HepG2 (cell line): ENCODE measurements around the gene CCT7. TPM values are rescaled to one million over a fixed set of nuclear protein-coding genes. Genes with fewer than 3 reads are reported as not detected.

Experiments
- ATAC-seq: fragments of 200-7000 bp; cut with Tn5 transposase; 3 replicates; pipeline ENCODE4 v1.9.1; 2020; ENCODE audit warnings: mild to moderate bottlenecking, moderate library complexity
- BruUV-seq: library from RNA; stranded (reverse); fragments of 400-500 nt; replicated peaks from 2 replicates; lab custom pipeline; 2021; lab: Mats Ljungman, UMichigan
- CTCF ChIA-PET: fragments of 300-600 bp; formaldehyde crosslinking; extraction: SDS; loops from one replicate; lab custom pipeline; 2021; ENCODE audit warnings: low total read pairs, inconsistent platforms, low intra/inter-chr PET ratio; lab: Yijun Ruan, JAX
- POLR2A ChIA-PET: fragments of 350-600 bp; sonication (Branson Sonifier 250); formaldehyde crosslinking; loops from one replicate; lab custom pipeline; 2020; ENCODE audit warnings: antibody characterized with exemption, inconsistent platforms; lab: Yijun Ruan, JAX
- DNase-seq: peaks from one replicate; pipeline ENCODE4 v3.0.0-alpha.2; 2015; ENCODE audit warnings: low spot score
- FAIRE-seq: peaks from 3 replicates; lab custom pipeline; 2011; peaks lifted over from hg19 to GRCh38; lab: Jason Lieb, UNC
- H2AFZ ChIP-seq: one replicate; pipeline ENCODE4 v1.6.1; 2011; ENCODE audit warnings: low read length, inconsistent platforms
- H3K27ac ChIP-seq: fragments of 300-600 bp; 3 replicates; pipeline ENCODE4 v1.8.0; 2011; ENCODE audit warnings: mixed run types, mild to moderate bottlenecking, mixed read lengths, low read length, inconsistent platforms; ENCODE audit not compliant: insufficient read depth; ENCODE audit errors: extremely low read length
- H3K27me3 ChIP-seq, 2 experiments: fragments of 200-600 bp in 1 of 2; 2 replicates in 1 of 2; 3 replicates in 1 of 2; pipeline versions ENCODE4 v1.6.0 to v1.8.0; 2011; ENCODE audit warnings: low read length in 2 of 2, mild to moderate bottlenecking in 2 of 2, moderate library complexity in 2 of 2, inconsistent platforms in 1 of 2; ENCODE audit not compliant: insufficient read depth in 2 of 2, control insufficient read depth in 1 of 2
- H3K36me3 ChIP-seq, 2 experiments: fragments of 200-600 bp in 1 of 2; replicated peaks in 1 of 2; 2 replicates in 1 of 2; 3 replicates in 1 of 2; pipeline versions ENCODE4 v1.5.1 to v1.8.0; 2011; ENCODE audit warnings: low read length in 2 of 2, inconsistent platforms in 1 of 2; ENCODE audit not compliant: insufficient read depth in 2 of 2, control insufficient read depth in 1 of 2
- H3K4me1 ChIP-seq: 2 replicates; pipeline ENCODE4 v1.5.1; 2012; ENCODE audit warnings: low read length, inconsistent platforms; ENCODE audit not compliant: insufficient read depth
- H3K4me2 ChIP-seq: 2 replicates; pipeline ENCODE4 v1.6.0; 2011; ENCODE audit warnings: low read depth, low read length, inconsistent platforms
- H3K4me3 ChIP-seq, 3 experiments: fragments of 200-600 bp in 1 of 3; sonication (generic), shearing (Covaris generic) in 1 of 3; replicated peaks in 1 of 3; 2 replicates each; pipeline ENCODE4 v1.5.1; 2011 to 2016; ENCODE audit warnings: low read length in 3 of 3, inconsistent platforms in 2 of 3, low read depth in 2 of 3, mild to moderate bottlenecking in 2 of 3, control low read depth in 1 of 3, mixed read lengths in 1 of 3; ENCODE audit not compliant: insufficient read depth in 1 of 3
- H3K79me2 ChIP-seq: one replicate; pipeline ENCODE4 v1.6.1; 2011; ENCODE audit warnings: low read length, inconsistent platforms; ENCODE audit not compliant: insufficient read depth
- H3K9ac ChIP-seq: 2 replicates; pipeline ENCODE4 v1.6.0; 2011; ENCODE audit warnings: mild to moderate bottlenecking, low read depth, low read length, inconsistent platforms; ENCODE audit not compliant: insufficient read depth
- H3K9me3 ChIP-seq: 2 replicates; pipeline ENCODE4 v1.5.1; 2012; ENCODE audit warnings: mild to moderate bottlenecking, low read length
- H4K20me1 ChIP-seq: 2 replicates; pipeline ENCODE4 v1.6.0; 2011; ENCODE audit warnings: inconsistent platforms, mild to moderate bottlenecking, low read length, moderate library complexity; ENCODE audit not compliant: insufficient read depth
- CCDC6 ChIP-seq: sonication (generic); formaldehyde crosslinking; IDR thresholded peaks from 2 replicates; pipeline ENCODE4 v1.8.1; 2022; ENCODE audit warnings: mild to moderate bottlenecking, missing genetic modification reagents, moderate library complexity
- DDIT3 ChIP-seq: sonication (generic); formaldehyde crosslinking; IDR thresholded peaks from 2 replicates; pipeline ENCODE4 v1.4.0; 2020; ENCODE audit warnings: mild to moderate bottlenecking, missing genetic modification reagents
- EP300 ChIP-seq, 3 experiments: sonication (generic) in 1 of 3; formaldehyde crosslinking in 1 of 3; IDR thresholded peaks; 2 replicates each; pipeline versions ENCODE4 v1.5.1 to v1.6.1; 2011 to 2020; ENCODE audit warnings: low read depth in 2 of 3, low read length in 2 of 3, borderline replicate concordance in 1 of 3, improper control_type of control experiment in 1 of 3, mild to moderate bottlenecking in 1 of 3, missing genetic modification reagents in 1 of 3, moderate library complexity in 1 of 3
- FOXK2 ChIP-seq: fragments of 450-650 bp; IDR thresholded peaks from 2 replicates; pipeline ENCODE4 v1.6.1; 2016
- KLF15 ChIP-seq: sonication (generic); formaldehyde crosslinking; IDR thresholded peaks from 2 replicates; pipeline ENCODE4 v1.8.1; 2023; ENCODE audit warnings: borderline replicate concordance, mild to moderate bottlenecking, inconsistent platforms, missing genetic modification reagents, mixed read lengths
- KLF6 ChIP-seq: IDR thresholded peaks from 2 replicates; pipeline ENCODE4 v1.8.0; 2016; ENCODE audit warnings: missing biosample characterization, missing genetic modification reagents
- NAIF1 ChIP-seq: sonication (generic); formaldehyde crosslinking; IDR thresholded peaks from 2 replicates; pipeline ENCODE4 v1.5.0; 2020; ENCODE audit warnings: mild to moderate bottlenecking, missing genetic modification reagents, borderline replicate concordance
- PLSCR1 ChIP-seq: sonication (generic); formaldehyde crosslinking; IDR thresholded peaks from 2 replicates; pipeline ENCODE4 v1.5.0; 2020; ENCODE audit warnings: missing genetic modification reagents, mild to moderate bottlenecking, borderline replicate concordance
- SMAD9 ChIP-seq: sonication (generic); formaldehyde crosslinking; IDR thresholded peaks from 2 replicates; pipeline ENCODE4 v1.5.1; 2020; ENCODE audit warnings: mild to moderate bottlenecking, missing genetic modification reagents
- ZFP41 ChIP-seq: sonication (generic); formaldehyde crosslinking; IDR thresholded peaks from 2 replicates; pipeline ENCODE4 v1.4.0; 2020; ENCODE audit warnings: mild to moderate bottlenecking, missing genetic modification reagents, borderline replicate concordance
- ZNF160 ChIP-seq: sonication (generic); formaldehyde crosslinking; IDR thresholded peaks from 2 replicates; pipeline ENCODE4 v1.8.0; 2022; ENCODE audit warnings: mild to moderate bottlenecking, inconsistent platforms, missing genetic modification reagents
- ZNF343 ChIP-seq: sonication (generic); formaldehyde crosslinking; IDR thresholded peaks from 2 replicates; pipeline ENCODE4 v1.4.0; 2020; ENCODE audit warnings: mild to moderate bottlenecking, missing genetic modification reagents
- ZNF446 ChIP-seq: sonication (generic); formaldehyde crosslinking; IDR thresholded peaks from 2 replicates; pipeline ENCODE4 v1.5.0; 2020; ENCODE audit warnings: mild to moderate bottlenecking, missing genetic modification reagents
- ZNF576 ChIP-seq: sonication (generic); formaldehyde crosslinking; IDR thresholded peaks from 2 replicates; pipeline ENCODE4 v1.4.0; 2020; ENCODE audit warnings: mild to moderate bottlenecking, missing genetic modification reagents
- ZSCAN29 ChIP-seq: sonication (generic); formaldehyde crosslinking; conservative IDR thresholded peaks from 2 replicates; pipeline ENCODE4 v1.4.0; 2020; ENCODE audit warnings: mild to moderate bottlenecking, missing genetic modification reagents
- WGBS: methylation state at CpG from one replicate; pipeline ENCODE4 v1.1.6; 2017; ENCODE audit warnings: low lambda C conversion rate; 5-methylcytosine and 5-hydroxymethylcytosine counted together
- in situ Hi-C: cut with HindIII; loops from 2 replicates; pipeline ENCODE4 v1.10.0; 2017; ENCODE audit warnings: low pct_unique_long_range_greater_than_20kb; ENCODE audit not compliant: extremely low pct_ligation_motif_present
- intact Hi-C: fragments of 100-400 bp; cut with micrococcal nuclease; formaldehyde crosslinking; loops from one replicate; pipeline ENCODE4 v1.10.0; 2022; ENCODE audit not compliant: unreplicated experiment
- polyA plus RNA-seq, 8 experiments: library from polyadenylated mRNA; depleted of rRNA in 3 of 8; stranded (reverse) in 7 of 8; unstranded in 1 of 8; fragments of >200 nt; fragmentation: Illumina TruSeq in 4 of 8; extraction: Trizol in 4 of 8; gene quantifications; 2 replicates each; pipeline versions ENCODE4 v1.2.1 to v1.2.3, GENCODE V29; 2011 to 2016; ENCODE audit warnings: low read depth in 4 of 8, missing spikeins in 1 of 8, mixed read lengths in 1 of 8; ENCODE audit not compliant: insufficient read depth in 1 of 8
- total RNA-seq, 5 experiments: library from RNA; depleted of rRNA; stranded (reverse); fragments of >200 nt; fragmentation: Illumina TruSeq; extraction: Trizol; gene quantifications; 2 replicates each; pipeline ENCODE4 v1.2.3, GENCODE V29; 2016; ENCODE audit warnings: low read depth in 1 of 5
- TF ChIP-seq, protein P1 (sequence below): IDR thresholded peaks from 2 replicates; pipeline ENCODE4 v1.6.1; 2016; ENCODE audit warnings: low read depth
- TF ChIP-seq, protein P2 (sequence below): fragments of 450-650 bp; IDR thresholded peaks from 2 replicates; pipeline ENCODE4 v1.6.1; 2017; ENCODE audit warnings: mild to moderate bottlenecking

CCT7 gene
- total and polyA plus RNA-seq, 2 of the 13 experiments (the other 11 are each of a cell fraction or from before 2014, with no cell fraction given), result 347 to 517 TPM

DNA sequence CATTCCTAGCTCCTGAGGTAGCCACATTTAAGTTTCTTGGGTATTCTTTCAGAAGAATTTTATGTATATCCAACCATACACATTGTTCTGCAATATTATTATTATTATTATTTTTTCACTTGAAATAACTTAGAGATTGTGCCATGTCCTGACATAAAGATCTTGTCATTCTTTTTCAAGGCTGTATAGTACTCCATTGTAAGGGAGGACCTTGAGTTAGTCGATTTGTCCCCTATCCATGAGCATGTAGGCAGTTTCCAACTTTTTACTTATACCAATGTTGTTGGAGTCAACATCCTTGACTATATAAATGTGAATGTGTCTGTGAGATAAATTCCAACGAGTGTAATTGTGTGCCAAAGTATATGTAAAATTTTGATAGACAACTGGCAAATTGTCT lies 60.1 kb downstream of the CCT7 start:
- Histone ChIP-seq H3K36me3 (no peaks in the 10 kb centered on the region), H3K27ac (no peak overlapping the region), H3K9me3 (no peaks in the 10 kb centered on the region), H3K79me2 (no peaks in the 10 kb centered on the region), H3K9ac (no peak overlapping the region), H3K4me2 (no peak overlapping the region), H2AFZ (no peak overlapping the region), H3K27me3 (peaks cover 9 to 63% of the 10 kb centered on the region in 2 experiments; a peak in 4 of 5 replicates), H3K4me3 (no peak overlapping the region), H4K20me1 (peaks cover 2% of the 10 kb centered on the region; the same call in 1 of the 2 replicates), H3K4me1 (peaks cover 8% of the 10 kb centered on the region; the same call in 1 of the 2 replicates)
- WGBS, result 2% methylated on average over 2 of the region's 2 CpGs
- BruUV-seq, result no TSS peak
- FAIRE-seq (no peak), DNase-seq (no peak), ATAC-seq (no peak)
- ChIA-PET POLR2A (interaction anchor here (1.5 kb wide), 1 partner anchor 82 kb away, joined by 3 read pairs; no protein-coding TSS in a partner anchor), CTCF (no interaction called here)
- TF ChIP-seq, protein P1, sequence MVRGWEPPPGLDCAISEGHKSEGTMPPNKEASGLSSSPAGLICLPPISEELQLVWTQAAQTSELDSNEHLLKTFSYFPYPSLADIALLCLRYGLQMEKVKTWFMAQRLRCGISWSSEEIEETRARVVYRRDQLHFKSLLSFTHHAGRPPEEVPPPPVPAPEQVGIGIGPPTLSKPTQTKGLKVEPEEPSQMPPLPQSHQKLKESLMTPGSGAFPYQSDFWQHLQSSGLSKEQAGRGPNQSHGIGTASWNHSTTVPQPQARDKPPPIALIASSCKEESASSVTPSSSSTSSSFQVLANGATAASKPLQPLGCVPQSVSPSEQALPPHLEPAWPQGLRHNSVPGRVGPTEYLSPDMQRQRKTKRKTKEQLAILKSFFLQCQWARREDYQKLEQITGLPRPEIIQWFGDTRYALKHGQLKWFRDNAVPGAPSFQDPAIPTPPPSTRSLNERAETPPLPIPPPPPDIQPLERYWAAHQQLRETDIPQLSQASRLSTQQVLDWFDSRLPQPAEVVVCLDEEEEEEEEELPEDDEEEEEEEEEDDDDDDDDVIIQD (CRISPR knock-in tag), result no peak
- TF ChIP-seq ZNF343 (CRISPR knock-in tag) (no peak), KLF15 (CRISPR knock-in tag) (no peak), ZSCAN29 (CRISPR knock-in tag) (no peak), CCDC6 (CRISPR knock-in tag) (no peak), NAIF1 (CRISPR knock-in tag) (no peak), DDIT3 (CRISPR knock-in tag) (no peak), ZFP41 (CRISPR knock-in tag) (no peak), SMAD9 (CRISPR knock-in tag) (no peak), FOXK2 (no peak), KLF6 (CRISPR knock-in tag) (no peak), EP300 (IDR thresholded peaks at IDR 0.05; ENCODE audit: low read depth in 2 of 2, low read length in 2 of 2) (no peak), EP300 (CRISPR knock-in tag; IDR thresholded peaks at IDR 0.05; ENCODE audit: borderline replicate concordance) (no peak), ZNF446 (CRISPR knock-in tag) (no peak), ZNF576 (CRISPR knock-in tag) (no peak), PLSCR1 (CRISPR knock-in tag) (no peak), ZNF160 (CRISPR knock-in tag) (no peak)
- TF ChIP-seq, protein P2, sequence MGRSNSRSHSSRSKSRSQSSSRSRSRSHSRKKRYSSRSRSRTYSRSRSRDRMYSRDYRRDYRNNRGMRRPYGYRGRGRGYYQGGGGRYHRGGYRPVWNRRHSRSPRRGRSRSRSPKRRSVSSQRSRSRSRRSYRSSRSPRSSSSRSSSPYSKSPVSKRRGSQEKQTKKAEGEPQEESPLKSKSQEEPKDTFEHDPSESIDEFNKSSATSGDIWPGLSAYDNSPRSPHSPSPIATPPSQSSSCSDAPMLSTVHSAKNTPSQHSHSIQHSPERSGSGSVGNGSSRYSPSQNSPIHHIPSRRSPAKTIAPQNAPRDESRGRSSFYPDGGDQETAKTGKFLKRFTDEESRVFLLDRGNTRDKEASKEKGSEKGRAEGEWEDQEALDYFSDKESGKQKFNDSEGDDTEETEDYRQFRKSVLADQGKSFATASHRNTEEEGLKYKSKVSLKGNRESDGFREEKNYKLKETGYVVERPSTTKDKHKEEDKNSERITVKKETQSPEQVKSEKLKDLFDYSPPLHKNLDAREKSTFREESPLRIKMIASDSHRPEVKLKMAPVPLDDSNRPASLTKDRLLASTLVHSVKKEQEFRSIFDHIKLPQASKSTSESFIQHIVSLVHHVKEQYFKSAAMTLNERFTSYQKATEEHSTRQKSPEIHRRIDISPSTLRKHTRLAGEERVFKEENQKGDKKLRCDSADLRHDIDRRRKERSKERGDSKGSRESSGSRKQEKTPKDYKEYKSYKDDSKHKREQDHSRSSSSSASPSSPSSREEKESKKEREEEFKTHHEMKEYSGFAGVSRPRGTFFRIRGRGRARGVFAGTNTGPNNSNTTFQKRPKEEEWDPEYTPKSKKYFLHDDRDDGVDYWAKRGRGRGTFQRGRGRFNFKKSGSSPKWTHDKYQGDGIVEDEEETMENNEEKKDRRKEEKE, result no peak
- intact Hi-C loops, result no loop called here
- in situ Hi-C loops, result no loop called here
